Caco-2 (cell line): ENCODE data around the gene LRMDA. TPM values are rescaled to one million over a fixed set of nuclear protein-coding genes. Genes with fewer than 3 reads are reported as not detected.

Experiments
- BruUV-seq: library from RNA; stranded (reverse); fragments of 400-500 nt; replicated peaks from 2 replicates; lab custom pipeline; 2021; lab: Mats Ljungman, UMichigan
- CTCF ChIA-PET: fragments of 300-600 bp; sonication (Branson Sonifier 250); formaldehyde crosslinking; loops from one replicate; lab custom pipeline; 2022; ENCODE audit warnings: antibody characterized with exemption; lab: Charles Lee
- POLR2A ChIA-PET: fragments of 300-600 bp; sonication (Branson Sonifier 250); formaldehyde crosslinking; loops from one replicate; lab custom pipeline; 2022; ENCODE audit warnings: antibody characterized with exemption; lab: Charles Lee
- DNase-seq, 2 experiments: peaks; one replicate each; pipeline versions ENCODE4 v3.0.0 to v3.0.0-alpha.2; 2020 to 2022
- H3K27me3 ChIP-seq: replicated peaks from 2 replicates; pipeline ENCODE4 v1.6.0; 2011; ENCODE audit warnings: low read length; ENCODE audit not compliant: control insufficient read depth, insufficient read depth
- H3K36me3 ChIP-seq: 2 replicates; pipeline ENCODE4 v1.5.1; 2011; ENCODE audit warnings: low read length; ENCODE audit not compliant: control insufficient read depth, insufficient read depth
- H3K4me1 ChIP-seq: fragments of 250-450 bp; sonication (Bioruptor Pico); 2 replicates; pipeline ENCODE4 v1.5.1; 2020; ENCODE audit warnings: mild to moderate bottlenecking
- H3K4me3 ChIP-seq: 2 replicates; pipeline ENCODE4 v1.5.1; 2011; ENCODE audit warnings: low read depth, mild to moderate bottlenecking, control low read depth, low read length
- H3K9me3 ChIP-seq: fragments of 250-450 bp; sonication (Bioruptor Pico); 2 replicates; pipeline ENCODE4 v1.5.1; 2020; ENCODE audit warnings: mild to moderate bottlenecking, moderate library complexity
- H3K27ac Mint-ChIP-seq: one replicate; pipeline ENCODE4 v1.8.0; 2022; ENCODE audit warnings: mixed read lengths; ENCODE audit not compliant: unreplicated experiment
- H3K27me3 Mint-ChIP-seq: one replicate; pipeline ENCODE4 v1.8.0; 2022; ENCODE audit warnings: mixed read lengths; ENCODE audit not compliant: insufficient read depth, unreplicated experiment
- H3K36me3 Mint-ChIP-seq: one replicate; pipeline ENCODE4 v1.8.0; 2022; ENCODE audit warnings: mild to moderate bottlenecking, mixed read lengths; ENCODE audit not compliant: insufficient read depth, unreplicated experiment
- H3K4me1 Mint-ChIP-seq: one replicate; pipeline ENCODE4 v1.8.0; 2022; ENCODE audit warnings: low read depth, mixed read lengths; ENCODE audit not compliant: unreplicated experiment
- H3K4me3 Mint-ChIP-seq: one replicate; pipeline ENCODE4 v1.8.0; 2022; ENCODE audit warnings: mild to moderate bottlenecking, moderate library complexity, mixed read lengths; ENCODE audit not compliant: unreplicated experiment
- H3K9me3 Mint-ChIP-seq: one replicate; pipeline ENCODE4 v1.8.0; 2022; ENCODE audit warnings: mixed read lengths; ENCODE audit not compliant: unreplicated experiment
- intact Hi-C: fragments of 100-400 bp; cut with micrococcal nuclease; formaldehyde crosslinking; loops from one replicate; pipeline ENCODE4 v1.10.0; 2022; ENCODE audit not compliant: unreplicated experiment
- total RNA-seq: library from RNA; stranded (reverse); gene quantifications from 2 replicates; pipeline ENCODE4 v1.2.3, GENCODE V29; 2022
- TF ChIP-seq, protein P1 (sequence below), 2 experiments: fragments of 200-600 bp in 1 of 2; IDR thresholded peaks; 1 replicate in 1 of 2; 2 replicates in 1 of 2; pipeline versions ENCODE4 v1.5.1 to v1.8.0; 2011 to 2022; ENCODE audit warnings: antibody characterized with exemption in 1 of 2, control low read depth in 1 of 2, inconsistent platforms in 1 of 2, low read depth in 1 of 2, low read length in 1 of 2, mild to moderate bottlenecking in 1 of 2, moderate library complexity in 1 of 2; ENCODE audit not compliant: insufficient read depth in 1 of 2, severe bottlenecking in 1 of 2, unreplicated experiment in 1 of 2

The LRMDA gene
- total RNA-seq, 1 experiment from 2014 or later, result 18.5 TPM

DNA sequence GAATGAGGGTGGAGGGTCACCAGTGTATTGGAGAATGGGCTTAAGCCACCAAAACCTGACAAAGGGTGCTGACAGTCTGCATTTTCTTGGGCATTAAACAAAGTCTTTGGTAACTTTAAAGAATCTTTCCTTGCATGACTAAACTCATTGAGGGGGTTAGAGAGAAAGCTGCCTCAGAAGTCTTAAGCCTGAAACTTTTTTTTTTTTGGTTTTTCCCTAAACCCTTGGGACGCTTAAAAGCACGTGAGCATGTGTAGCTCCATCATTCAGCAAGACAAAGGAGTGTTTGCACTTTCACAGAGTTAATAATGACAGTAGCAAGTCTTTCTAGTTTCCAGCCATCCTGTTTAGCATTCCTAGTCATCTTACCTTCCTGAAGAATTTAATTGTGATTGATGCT lies 110.7 kb downstream of the LRMDA start:
- BruUV-seq, result no TSS peak
- no peak for DNase-seq
- TF ChIP-seq, protein P1, sequence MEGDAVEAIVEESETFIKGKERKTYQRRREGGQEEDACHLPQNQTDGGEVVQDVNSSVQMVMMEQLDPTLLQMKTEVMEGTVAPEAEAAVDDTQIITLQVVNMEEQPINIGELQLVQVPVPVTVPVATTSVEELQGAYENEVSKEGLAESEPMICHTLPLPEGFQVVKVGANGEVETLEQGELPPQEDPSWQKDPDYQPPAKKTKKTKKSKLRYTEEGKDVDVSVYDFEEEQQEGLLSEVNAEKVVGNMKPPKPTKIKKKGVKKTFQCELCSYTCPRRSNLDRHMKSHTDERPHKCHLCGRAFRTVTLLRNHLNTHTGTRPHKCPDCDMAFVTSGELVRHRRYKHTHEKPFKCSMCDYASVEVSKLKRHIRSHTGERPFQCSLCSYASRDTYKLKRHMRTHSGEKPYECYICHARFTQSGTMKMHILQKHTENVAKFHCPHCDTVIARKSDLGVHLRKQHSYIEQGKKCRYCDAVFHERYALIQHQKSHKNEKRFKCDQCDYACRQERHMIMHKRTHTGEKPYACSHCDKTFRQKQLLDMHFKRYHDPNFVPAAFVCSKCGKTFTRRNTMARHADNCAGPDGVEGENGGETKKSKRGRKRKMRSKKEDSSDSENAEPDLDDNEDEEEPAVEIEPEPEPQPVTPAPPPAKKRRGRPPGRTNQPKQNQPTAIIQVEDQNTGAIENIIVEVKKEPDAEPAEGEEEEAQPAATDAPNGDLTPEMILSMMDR (IDR thresholded peaks at IDR 0.05; ENCODE audit: insufficient read depth in 1 of 2, low read depth in 1 of 2, low read length in 1 of 2, severe bottlenecking in 1 of 2, unreplicated experiment in 1 of 2), result no peak
- ChIA-PET POLR2A (no interaction called here), CTCF (no interaction called here)
- Mint-ChIP-seq H3K27ac (no peak overlapping the region), H3K4me3 (no peak overlapping the region), H3K4me1 (peaks cover 8% of the 10 kb centered on the region), H3K36me3 (no peaks in the 10 kb centered on the region), H3K27me3 (no peaks in the 10 kb centered on the region), H3K9me3 (no peaks in the 10 kb centered on the region)
- intact Hi-C loops, result no loop called here
- Histone ChIP-seq H3K36me3 (no peaks in the 10 kb centered on the region), H3K4me3 (no peak overlapping the region), H3K4me1 (no peaks in the 10 kb centered on the region; the same call in 1 of the 2 replicates), H3K27me3 (no peaks in the 10 kb centered on the region), H3K9me3 (no peaks in the 10 kb centered on the region)

DNA sequence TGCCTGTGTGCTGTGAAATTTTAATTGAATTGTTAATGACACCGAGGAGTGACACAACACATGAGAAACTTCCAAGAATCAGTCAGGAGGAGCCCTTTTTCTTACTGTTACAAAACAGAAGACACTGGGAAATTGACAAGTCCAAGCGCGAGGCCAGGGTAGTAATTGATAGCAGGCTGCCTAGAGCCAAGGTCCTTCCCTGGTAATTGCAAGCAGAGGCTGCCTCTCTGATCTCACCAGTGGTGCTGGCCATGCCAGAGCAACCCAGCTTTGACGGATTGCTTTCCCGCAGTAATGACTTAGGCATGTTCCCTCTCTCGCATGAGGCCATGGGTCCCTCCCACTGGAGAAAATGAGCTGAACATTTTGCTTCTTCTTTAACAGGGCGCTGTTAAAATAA lies 111.5 kb downstream of the LRMDA start:
- no peaks in the 10 kb centered on the region for H3K9me3 ChIP-seq
- no peak for DNase-seq
- no peaks in the 10 kb centered on the region for H3K9me3 Mint-ChIP-seq
- H3K4me1 Mint-ChIP-seq, result peaks cover 14% of the 10 kb centered on the region
- CTCF ChIA-PET, result no interaction called here
- no peak overlapping the region for H3K4me3 Mint-ChIP-seq
- POLR2A ChIA-PET, result no interaction called here
- TF ChIP-seq, protein P1 (IDR thresholded peaks at IDR 0.05; ENCODE audit: insufficient read depth in 1 of 2, low read depth in 1 of 2, low read length in 1 of 2, severe bottlenecking in 1 of 2, unreplicated experiment in 1 of 2), result no peak
- no peaks in the 10 kb centered on the region for H3K27me3 ChIP-seq
- intact Hi-C loops, result no loop called here
- H3K4me1 ChIP-seq, result no peaks in the 10 kb centered on the region; the same call in 1 of the 2 replicates
- H3K36me3 Mint-ChIP-seq, result no peaks in the 10 kb centered on the region
- BruUV-seq, result no TSS peak
- H3K27me3 Mint-ChIP-seq, result no peaks in the 10 kb centered on the region
- no peak overlapping the region for H3K27ac Mint-ChIP-seq
- H3K36me3 ChIP-seq, result no peaks in the 10 kb centered on the region
- H3K4me3 ChIP-seq, result no peak overlapping the region

DNA sequence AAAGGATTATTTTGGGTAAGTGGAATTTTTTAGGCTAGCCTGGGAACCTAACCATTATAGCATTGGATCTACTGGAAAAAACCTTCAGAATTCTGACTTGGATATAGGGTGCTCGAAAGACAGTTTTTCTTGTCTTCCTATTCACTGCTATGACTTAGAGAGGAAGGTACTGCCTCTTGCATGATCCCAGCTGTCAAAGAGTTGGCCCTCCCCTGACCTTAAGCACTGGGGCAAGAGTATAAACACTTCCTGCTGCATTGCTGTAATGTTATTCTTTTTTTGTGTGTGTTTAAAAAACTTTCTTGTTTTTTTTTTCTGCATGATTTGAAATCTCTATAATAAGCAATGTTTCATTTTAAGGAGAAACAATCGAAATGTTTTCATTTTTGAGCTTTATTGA lies 113.0 kb downstream of the LRMDA start:
- no peak for DNase-seq
- BruUV-seq, result no TSS peak
- Mint-ChIP-seq H3K4me1 (peaks cover 14% of the 10 kb centered on the region), H3K36me3 (no peaks in the 10 kb centered on the region), H3K27ac (no peak overlapping the region), H3K9me3 (no peaks in the 10 kb centered on the region), H3K27me3 (no peaks in the 10 kb centered on the region), H3K4me3 (no peak overlapping the region)
- no peaks in the 10 kb centered on the region for H3K27me3 ChIP-seq
- POLR2A ChIA-PET, result no interaction called here
- H3K9me3 ChIP-seq, result no peaks in the 10 kb centered on the region
- intact Hi-C loops, result no loop called here
- no peaks in the 10 kb centered on the region; the same call in 1 of the 2 replicates for H3K4me1 ChIP-seq
- no peaks in the 10 kb centered on the region for H3K36me3 ChIP-seq
- no peak overlapping the region for H3K4me3 ChIP-seq
- CTCF ChIA-PET, result no interaction called here
- TF ChIP-seq, protein P1 (IDR thresholded peaks at IDR 0.05; ENCODE audit: insufficient read depth in 1 of 2, low read depth in 1 of 2, low read length in 1 of 2, severe bottlenecking in 1 of 2, unreplicated experiment in 1 of 2), result no peak
